NCI-H146 (cell line): ENCODE results near the gene CFAP61.
"Not testable (repeated sequence)": the region's sequence is repeated elsewhere in the genome, so short reads cannot be mapped to it uniquely, and the experiment has no call there.

Experiments used
- DNase-seq: peaks from one replicate; lab custom pipeline; 2025; lab: John Stamatoyannopoulos, UW

CFAP61 gene, protein sequence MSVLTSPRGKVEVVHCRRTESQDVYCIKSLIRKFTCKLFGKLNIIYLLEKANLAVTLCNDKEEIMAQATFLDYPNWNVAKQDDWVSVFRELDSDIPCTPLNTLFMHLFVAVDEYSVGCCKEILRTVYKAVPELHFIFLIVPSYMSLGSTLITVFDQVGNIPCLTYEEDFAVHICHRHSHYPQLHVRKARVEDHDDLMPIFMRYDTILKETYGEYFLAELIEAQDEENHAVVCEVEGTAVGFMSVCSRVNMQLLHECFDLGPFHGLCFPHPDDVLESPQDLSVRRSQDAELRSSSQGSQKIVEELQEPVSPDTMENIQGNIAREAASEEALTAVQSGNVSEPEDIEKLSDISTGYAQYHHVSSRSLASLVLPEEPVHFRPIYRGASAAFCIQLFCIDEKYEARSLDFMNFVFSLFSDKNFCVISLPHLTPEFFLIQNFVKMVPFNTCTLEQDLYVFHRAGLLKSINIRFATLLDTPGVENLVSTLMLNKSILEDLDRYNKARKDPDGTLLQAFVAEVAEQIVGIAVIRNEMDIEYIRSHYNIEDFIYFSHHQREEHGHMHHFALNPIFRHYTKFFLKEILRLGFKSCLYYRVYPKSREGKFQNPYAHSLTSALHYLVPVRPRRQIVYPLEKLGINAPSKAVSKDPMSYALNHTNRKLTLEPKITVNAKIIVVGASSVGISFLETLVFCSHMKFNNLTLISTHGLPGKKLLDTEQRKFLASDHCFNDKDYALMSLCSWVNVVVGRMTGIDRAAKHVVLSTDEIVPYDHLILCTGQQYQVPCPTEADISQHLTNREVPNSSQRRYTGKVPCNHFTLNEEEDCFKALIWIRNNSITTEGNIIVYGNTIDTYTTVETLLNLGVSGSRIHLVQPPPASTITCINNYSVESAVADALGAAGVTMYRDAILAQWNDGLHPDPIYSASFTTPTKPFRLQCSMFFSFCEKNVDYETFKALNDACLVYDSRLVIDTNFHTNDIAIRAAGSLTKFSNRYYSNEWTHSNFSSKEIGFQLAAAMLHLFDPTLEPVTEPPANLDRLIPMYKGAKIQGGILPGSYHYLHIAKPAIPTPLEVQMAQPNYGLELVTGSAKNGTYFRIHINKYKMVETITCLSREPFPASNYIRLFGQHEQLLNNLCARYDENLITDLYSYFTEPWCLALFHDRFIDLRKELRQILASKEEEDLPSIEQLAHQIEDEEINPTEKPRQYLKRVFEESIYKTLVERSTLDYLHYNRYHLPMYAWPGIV

GRCh38 chr20:20052074-20052970 is at the start of gene CFAP61, which contains the start of gene CRNKL1:
Gene CFAP61 (plus strand): TSS chr20:20052532. CDS start chr20:20056654, 4,122 bp downstream.
Gene CRNKL1 (minus strand): TSS chr20:20052466. CDS start chr20:20052342, 124 bp downstream.
- DNase-seq: peak; percentile 99

DNA sequence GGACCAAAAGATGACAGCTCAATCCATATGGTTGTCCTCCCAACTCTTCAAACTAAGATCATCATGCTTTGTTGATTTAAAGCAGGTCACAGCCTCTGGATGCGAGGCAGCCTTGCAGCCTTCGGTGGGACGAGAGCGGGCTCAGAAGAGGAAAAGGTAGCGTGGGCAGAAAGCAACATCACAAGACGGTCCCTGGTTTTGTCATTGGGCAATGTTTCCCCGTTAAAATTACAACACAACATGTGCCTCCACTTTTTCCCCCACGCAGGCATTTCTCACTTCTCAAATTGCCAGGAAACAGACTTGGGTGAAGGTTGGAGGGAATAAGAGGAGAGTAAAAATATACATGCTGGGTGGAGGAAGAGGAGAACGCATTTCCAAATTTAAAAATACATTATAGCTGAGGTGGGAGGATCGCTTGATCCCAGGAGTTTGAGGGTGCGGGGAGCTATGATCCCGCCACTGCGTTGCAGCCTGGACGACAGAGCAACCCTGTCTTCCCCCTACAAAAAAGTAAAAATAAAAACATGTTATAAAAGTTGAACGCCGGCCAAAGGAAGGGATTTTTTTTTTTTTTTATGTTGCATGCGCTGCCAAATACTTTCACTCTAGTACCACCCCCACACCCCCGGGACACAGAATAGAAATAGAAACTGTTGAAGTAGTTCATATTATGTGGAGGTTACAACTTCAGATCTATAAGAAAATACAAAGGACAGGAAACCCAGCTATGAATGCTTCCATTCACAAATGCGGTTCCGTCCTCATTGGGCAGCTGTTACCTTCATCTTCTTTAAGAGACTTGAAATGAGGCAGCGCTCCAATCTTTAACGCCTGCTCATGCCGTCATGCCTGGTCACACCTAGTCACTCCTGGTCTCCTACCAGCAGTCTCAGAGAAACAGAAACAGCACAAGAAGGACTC is 49.0 kb upstream of the CFAP61 start:
- no peak for DNase-seq

- DNase-seq: not testable (repeated sequence)
Observed at GRCh38 chr20:20003955-20004322, 48.4 kb upstream of the CFAP61 start.

DNA sequence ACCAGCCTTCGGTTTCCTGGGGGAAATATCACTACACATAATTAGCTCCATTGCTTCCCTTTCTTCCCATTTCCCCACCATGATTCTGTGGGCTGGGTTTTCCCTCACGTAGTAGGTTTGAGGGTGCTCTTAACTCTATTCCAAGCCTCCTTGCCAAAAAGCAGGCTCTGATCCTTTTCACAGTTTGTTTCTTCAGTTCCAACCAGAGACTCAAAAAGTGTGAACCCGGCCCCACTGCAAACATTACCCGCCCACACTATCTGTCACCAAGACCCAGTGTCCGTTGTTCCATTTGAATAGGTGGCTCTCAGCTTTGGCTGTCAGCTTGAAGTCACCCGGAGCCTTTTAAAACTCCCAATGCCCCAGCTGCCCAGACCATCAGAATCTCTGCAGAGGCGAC is 47.0 kb upstream of the CFAP61 start:
- DNase-seq: no peak

DNA sequence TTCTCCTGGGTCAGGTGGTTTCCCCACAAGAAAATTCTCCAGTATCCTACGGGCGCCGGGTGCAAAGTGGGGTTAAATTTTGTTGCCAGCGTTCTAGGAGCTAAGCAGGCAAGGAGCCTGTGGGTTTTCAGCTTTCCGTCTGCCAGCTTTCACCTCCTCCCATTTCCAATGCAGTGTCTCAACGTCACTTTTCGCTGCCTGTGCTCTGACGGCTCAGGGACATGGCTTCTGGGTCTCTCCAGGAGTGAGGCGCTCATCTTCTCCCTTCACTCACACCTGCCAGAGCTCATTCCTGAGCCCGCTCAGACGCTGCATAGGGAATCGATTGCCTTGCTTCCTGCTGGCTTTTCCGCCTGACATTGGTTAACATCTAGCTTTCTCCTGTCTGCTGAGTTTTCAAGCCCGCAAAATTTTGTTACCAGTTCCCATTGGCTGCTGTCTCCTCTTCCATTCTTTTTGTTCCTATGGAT is 42.5 kb upstream of the CFAP61 start:
- DNase-seq: peak; percentile 94

DNA sequence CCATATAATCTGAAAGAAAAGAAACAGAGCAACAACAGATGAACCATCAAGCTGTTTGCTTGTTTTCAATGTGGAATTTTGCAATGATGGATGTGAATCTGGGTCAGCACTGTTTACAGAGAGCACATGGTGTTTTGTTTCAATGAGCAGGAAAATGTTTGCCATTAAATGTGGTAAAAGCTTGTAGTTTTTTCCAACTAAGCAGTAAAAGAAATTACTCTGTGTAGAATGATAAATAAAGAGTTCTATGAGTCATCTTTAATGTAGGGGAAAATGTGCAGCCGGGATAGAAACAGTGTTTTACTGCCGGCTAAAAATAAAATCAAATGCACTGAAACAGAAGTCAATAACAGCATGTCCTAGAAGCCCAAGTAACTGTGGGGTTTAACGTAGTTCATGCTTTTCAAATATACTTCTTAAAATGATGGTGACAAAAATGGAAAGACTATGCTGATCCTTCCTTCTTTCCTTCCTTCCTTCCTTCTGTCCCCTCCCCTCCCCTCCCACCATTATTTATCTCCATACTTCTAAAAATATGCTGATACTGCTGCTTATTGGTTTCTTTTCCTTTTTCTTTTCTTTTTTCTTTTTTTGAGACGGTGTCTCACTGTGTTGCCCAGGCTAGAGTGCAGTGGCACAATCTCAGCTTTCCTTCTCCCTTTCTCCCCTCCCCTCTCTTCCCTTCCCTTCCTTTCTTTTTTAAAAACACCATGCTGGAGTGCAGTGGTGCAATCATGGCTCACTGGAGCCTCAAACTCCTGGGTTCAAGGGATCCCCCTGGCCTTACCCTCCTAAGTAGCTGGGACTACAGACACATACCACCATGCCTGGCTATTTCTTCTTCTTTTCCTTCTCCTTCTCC is 41.5 kb upstream of the CFAP61 start:
- peak; percentile 71 for DNase-seq

DNA sequence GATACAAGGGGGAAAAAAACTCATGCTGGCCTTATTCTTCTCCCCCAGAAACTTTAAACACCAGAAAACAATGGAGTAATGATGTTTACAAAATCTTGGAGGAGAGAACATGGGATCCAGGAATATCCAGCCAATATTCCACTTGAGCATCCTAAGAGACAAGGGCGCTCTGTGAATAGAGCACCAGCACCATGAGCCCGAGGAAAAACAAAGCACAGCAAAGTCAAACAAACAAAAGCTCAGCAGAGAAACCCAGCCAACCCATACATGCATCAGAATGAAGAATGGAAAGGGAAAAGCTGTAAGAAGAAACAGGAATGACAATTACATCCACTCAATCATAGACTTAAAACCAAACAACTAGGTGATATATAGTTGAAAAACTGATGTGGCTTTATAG is 39.8 kb upstream of the CFAP61 start:
- DNase-seq: no peak

DNA sequence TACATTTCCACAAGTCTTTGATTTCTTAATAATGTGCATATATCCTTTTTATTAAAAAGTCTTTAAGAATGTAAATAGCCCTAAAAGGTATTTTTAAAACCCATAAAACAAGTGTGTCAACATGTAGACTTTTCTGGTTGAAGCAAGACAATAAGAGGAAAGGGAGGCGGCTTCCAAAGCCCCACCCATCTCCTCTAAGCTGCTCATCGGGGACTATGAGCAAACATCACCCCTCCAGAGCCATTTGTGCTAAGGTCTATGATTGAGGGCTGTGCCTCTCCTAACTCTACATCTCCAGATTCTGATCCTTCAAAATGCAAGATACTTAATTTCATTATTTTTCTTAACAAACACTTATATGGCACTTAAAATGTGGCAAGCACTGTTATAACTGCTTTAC is 37.7 kb upstream of the CFAP61 start:
- DNase-seq: peak; percentile 80

DNA sequence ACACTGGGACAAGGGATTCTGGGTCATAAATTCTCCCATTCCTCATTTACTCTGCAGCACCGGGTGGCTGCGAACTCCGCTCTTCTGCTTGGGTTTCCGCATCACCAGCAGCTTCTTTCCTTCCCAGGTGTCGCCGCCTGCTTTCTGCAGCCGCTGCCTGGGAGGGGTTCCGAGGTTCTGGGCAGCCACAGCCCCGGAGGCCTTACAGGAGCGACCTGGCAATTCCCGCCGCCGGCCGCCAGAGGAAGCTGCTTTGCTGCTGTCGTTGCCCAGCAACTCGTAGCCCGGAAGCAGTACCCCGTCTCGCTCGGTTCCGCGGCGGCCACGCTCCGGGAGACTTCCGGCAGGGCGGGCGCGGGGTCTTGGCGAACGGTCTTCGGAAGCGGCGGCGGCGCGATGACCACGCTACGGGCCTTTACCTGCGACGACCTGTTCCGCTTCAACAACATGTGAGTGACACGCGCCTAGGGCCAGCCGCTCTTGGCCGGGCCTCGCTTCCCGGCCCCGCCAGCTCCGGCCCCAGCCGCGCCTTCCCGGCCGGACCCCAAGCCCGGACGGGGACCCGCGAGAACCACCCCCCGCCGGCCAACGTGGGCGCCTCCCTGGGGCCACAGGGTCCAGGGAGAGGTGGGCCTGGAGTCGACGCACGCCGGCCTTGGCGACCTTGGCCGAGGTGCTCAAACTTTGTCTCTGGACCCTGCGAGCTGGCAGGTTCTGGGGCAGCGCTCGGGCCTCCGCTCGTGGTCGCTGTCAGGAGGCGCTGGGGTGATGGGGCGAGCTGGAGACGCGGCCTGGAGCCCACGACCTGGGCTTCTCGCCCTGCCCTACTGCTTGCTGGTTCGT is 35.1 kb upstream of the CFAP61 start, which contains the start of gene NAA20:
TSS of gene NAA20 (plus strand) at position 362 of the 843 bp plus-strand sequence. CDS start at position 397, 35 bp downstream.
- peak; percentile 98 for DNase-seq

- peak; percentile 52 for DNase-seq
Observed at GRCh38 chr20:20017844-20018185, 34.5 kb upstream of the CFAP61 start.

GRCh38 chr20:20018366-20018765 is 34.0 kb upstream of the CFAP61 start:
- no peak for DNase-seq

DNA sequence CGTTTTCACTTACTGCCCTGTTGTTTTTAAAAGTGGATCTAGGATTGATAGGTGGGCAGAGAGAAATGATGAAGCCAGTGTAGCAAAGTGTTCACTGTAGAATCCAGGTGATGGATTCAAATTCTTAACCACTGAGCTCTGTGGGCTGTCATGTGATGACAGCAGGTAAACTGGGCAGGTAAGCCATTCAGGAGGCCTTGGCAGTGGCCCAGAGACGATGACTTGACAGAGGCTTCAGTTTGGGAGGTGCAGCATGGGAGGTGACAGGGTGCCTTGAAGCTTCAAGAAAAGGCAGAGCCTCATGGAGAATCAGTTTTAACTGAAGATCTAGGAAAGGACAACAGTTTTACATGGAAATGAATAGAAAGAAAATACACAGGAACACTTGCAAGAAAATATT is 33.2 kb upstream of the CFAP61 start:
- no peak for DNase-seq

DNA sequence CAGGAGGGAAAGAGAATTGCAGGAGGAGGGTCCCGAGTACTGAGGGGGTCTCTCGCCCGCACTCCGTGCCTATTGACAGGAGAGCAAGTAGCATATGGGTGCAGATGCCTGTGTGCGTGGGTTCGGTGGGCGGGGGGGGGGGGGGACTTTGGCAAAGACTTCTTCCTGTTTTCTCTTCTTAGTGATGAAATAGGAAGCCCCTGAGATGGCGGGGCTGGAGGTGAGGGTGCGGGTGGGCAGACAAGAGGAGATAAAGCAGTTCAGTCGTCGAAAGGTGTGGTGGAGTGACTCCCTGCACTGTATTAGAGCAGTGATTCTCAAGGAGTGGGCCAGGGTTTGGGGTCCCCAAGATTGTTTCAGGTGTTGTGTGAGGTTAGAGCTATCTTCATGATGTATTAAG is 31.4 kb upstream of the CFAP61 start:
- no peak for DNase-seq

DNA sequence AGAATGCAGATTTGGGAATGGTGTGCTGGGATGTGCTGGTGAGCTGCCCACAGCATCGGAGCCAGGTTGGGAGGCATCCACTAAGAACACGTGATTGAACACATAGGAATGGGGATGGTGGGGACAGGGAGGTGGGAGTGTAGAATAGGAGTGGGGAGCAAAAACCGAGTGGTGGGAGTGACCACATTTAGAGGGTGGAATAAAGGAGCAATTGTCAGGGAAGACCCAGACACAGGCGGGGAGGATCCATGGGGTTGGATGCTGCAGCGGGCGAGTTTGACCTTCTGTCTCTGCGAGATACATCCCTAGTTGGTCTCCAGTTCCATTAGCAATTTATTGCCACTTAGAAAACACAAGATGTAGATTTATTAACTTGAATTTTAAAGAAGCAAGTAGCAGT is 30.5 kb upstream of the CFAP61 start:
- DNase-seq: no peak

DNA sequence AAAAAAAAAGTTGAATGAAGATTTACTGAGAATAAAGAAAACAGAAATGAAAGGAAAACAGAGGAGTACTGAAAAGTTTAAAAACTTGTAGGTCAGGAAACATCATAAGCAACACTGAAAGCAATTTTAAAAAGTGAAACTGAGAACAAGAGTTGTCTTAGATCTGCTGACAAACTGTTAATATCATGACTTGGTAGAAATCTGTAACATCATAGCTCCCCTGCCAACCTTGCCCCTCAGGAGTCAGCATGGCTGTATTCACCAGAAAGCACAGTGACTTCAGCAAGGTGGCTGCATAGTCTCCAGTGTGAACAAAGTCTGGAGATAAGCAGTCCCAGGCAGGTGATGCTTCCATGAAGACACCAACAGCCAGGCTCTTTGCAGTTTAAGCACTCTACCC is 29.8 kb upstream of the CFAP61 start:
- DNase-seq: no peak

DNA sequence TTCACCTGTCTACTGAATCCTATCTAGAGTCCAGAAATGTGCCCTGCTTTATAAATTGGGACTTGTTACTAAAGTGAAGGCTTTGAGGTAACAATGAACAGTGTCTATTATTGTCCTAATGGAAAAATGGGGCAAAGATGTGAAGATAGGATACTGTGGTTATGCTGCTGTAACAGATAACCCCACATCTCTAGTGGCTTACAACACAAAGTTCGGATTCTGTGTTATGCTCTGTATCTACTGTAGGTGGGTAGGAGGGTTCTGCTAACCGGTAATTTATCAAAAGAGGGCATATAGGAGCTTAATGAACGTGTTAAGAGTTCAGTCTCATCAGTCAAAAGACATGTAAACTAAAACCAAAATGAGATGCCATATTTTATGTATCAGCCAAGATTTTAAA is 28.9 kb upstream of the CFAP61 start:
- no peak for DNase-seq

GRCh38 chr20:20024942-20025341 is 27.4 kb upstream of the CFAP61 start:
- no peak for DNase-seq

GRCh38 chr20:20027284-20027683 is 25.0 kb upstream of the CFAP61 start:
- DNase-seq: no peak
